Measurements from ENCODE around the gene LRFN2.

LRFN2 gene

DNA sequence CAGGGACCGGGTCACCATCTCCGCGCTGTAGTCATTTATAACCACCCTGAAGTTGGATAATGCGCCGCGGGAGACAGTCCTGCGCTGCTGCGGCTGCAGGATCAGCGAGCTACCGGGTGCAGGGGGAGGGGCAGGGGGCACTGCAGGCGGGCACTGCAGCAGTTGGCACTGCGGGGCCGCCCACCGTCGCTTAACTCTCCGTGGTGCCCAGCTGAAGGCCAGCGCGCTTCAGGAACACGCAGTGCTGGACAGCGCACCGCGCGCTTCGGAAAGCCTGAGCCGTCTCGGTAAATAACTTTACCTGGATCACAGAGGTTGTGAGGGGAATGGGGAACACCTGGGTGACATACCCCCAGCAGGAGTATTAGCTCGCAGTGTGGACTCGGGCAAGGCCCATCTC lies 12.4 kb upstream of the LRFN2 start:
- no peaks in the 10 kb centered on the region for H3K4me1 ChIP-seq (ENCODE audit: insufficient read depth, low read length, poor library complexity, severe bottlenecking)
- no peaks in the 10 kb centered on the region for H3K9me2 ChIP-seq (replicated peaks; ENCODE audit: low read depth, low read length)
- no peaks in the 10 kb centered on the region for H3K36me3 ChIP-seq (ENCODE audit: insufficient read depth, low read length)
- H4K20me1 ChIP-seq (ENCODE audit: insufficient read depth, low read length, poor library complexity, severe bottlenecking): no peaks in the 10 kb centered on the region
- no peak overlapping the region for H3K4me2 ChIP-seq (ENCODE audit: low read depth, low read length, poor library complexity, severe bottlenecking)
- H3K27me3 ChIP-seq (ENCODE audit: insufficient read depth, low read length, poor library complexity, severe bottlenecking): no peaks in the 10 kb centered on the region
- H2AFZ ChIP-seq (ENCODE audit: low read length): no peak overlapping the region
- H3K79me2 ChIP-seq (ENCODE audit: insufficient read depth, low read length): no peaks in the 10 kb centered on the region
- no peak for TF ChIP-seq EZH2phosphoT487 (IDR thresholded peaks at IDR 0.05; ENCODE audit: borderline replicate concordance)
- TF ChIP-seq, protein P1, sequence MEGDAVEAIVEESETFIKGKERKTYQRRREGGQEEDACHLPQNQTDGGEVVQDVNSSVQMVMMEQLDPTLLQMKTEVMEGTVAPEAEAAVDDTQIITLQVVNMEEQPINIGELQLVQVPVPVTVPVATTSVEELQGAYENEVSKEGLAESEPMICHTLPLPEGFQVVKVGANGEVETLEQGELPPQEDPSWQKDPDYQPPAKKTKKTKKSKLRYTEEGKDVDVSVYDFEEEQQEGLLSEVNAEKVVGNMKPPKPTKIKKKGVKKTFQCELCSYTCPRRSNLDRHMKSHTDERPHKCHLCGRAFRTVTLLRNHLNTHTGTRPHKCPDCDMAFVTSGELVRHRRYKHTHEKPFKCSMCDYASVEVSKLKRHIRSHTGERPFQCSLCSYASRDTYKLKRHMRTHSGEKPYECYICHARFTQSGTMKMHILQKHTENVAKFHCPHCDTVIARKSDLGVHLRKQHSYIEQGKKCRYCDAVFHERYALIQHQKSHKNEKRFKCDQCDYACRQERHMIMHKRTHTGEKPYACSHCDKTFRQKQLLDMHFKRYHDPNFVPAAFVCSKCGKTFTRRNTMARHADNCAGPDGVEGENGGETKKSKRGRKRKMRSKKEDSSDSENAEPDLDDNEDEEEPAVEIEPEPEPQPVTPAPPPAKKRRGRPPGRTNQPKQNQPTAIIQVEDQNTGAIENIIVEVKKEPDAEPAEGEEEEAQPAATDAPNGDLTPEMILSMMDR (conservative IDR thresholded peaks at IDR 0.05; ENCODE audit: low read length): no peak
- no peaks in the 10 kb centered on the region for H3K9me3 ChIP-seq (ENCODE audit: insufficient read depth, low read depth, low read length)
- no peaks in the 10 kb centered on the region for H3F3A ChIP-seq (ENCODE audit: low read depth)
- H3K9ac ChIP-seq (ENCODE audit: low read depth, low read length, poor library complexity, severe bottlenecking): no peak overlapping the region
- H3K4me3 ChIP-seq (ENCODE audit: low read length, poor library complexity, severe bottlenecking): no peak overlapping the region

DNA sequence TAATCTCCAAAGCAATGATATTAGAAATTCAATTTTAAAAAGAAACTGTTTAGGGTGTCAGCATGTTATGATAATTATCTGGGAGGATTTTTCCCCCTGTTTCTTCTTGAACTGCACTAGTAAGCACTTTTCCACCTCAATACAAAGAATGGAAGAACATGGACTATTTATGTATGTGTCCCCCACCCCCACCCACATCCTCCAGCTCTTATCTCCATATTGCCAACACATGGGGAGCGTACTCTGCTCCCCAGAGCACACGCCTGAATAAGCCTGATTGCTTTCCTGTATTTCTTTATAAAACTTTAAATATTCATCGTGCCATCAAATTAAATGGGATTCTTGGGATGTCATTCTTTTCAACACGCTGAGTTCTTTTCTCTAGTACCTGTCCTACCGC lies 11.4 kb upstream of the LRFN2 start:
- no peak overlapping the region for H3K4me2 ChIP-seq (ENCODE audit: low read depth, low read length, poor library complexity, severe bottlenecking)
- no peaks in the 10 kb centered on the region for H3K9me2 ChIP-seq (replicated peaks; ENCODE audit: low read depth, low read length)
- H3K79me2 ChIP-seq (ENCODE audit: insufficient read depth, low read length): no peaks in the 10 kb centered on the region
- no peaks in the 10 kb centered on the region for H3K9me3 ChIP-seq (ENCODE audit: insufficient read depth, low read depth, low read length)
- TF ChIP-seq, protein P1 (conservative IDR thresholded peaks at IDR 0.05; ENCODE audit: low read length): no peak
- no peak for TF ChIP-seq EZH2phosphoT487 (IDR thresholded peaks at IDR 0.05; ENCODE audit: borderline replicate concordance)
- H3K36me3 ChIP-seq (ENCODE audit: insufficient read depth, low read length): no peaks in the 10 kb centered on the region
- no peaks in the 10 kb centered on the region for H3K4me1 ChIP-seq (ENCODE audit: insufficient read depth, low read length, poor library complexity, severe bottlenecking)
- H4K20me1 ChIP-seq (ENCODE audit: insufficient read depth, low read length, poor library complexity, severe bottlenecking): no peaks in the 10 kb centered on the region
- H2AFZ ChIP-seq (ENCODE audit: low read length): no peak overlapping the region
- no peaks in the 10 kb centered on the region for H3K27me3 ChIP-seq (ENCODE audit: insufficient read depth, low read length, poor library complexity, severe bottlenecking)
- H3K4me3 ChIP-seq (ENCODE audit: low read length, poor library complexity, severe bottlenecking): no peak overlapping the region
- H3K9ac ChIP-seq (ENCODE audit: low read depth, low read length, poor library complexity, severe bottlenecking): no peak overlapping the region
- H3F3A ChIP-seq (ENCODE audit: low read depth): no peaks in the 10 kb centered on the region

DNA sequence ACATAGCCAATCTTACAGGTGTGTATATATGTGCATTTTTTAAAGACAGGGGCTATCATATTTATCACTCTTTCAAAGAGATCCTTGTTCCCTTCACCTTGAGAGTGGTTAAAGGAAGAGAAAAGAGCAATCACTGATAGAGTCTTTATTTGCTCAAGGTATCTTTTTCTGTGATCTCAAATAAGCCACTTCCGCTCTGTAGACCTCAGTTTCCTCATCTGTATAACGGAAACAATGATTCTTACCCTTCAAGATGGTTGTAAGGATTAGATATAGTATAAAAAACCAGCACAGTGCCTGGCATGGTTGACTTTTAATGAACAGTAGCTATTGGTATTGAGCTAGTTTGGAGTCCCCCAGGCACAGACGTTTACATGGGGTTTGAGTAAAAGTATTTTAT lies 10.1 kb upstream of the LRFN2 start:
- Histone ChIP-seq H3K36me3 (ENCODE audit: insufficient read depth, low read length) (no peaks in the 10 kb centered on the region), H3K9me2 (replicated peaks; ENCODE audit: low read depth, low read length) (no peaks in the 10 kb centered on the region), H3K4me1 (ENCODE audit: insufficient read depth, low read length, poor library complexity, severe bottlenecking) (no peaks in the 10 kb centered on the region), H4K20me1 (ENCODE audit: insufficient read depth, low read length, poor library complexity, severe bottlenecking) (no peaks in the 10 kb centered on the region), H3F3A (ENCODE audit: low read depth) (no peaks in the 10 kb centered on the region), H3K79me2 (ENCODE audit: insufficient read depth, low read length) (no peaks in the 10 kb centered on the region), H3K4me2 (ENCODE audit: low read depth, low read length, poor library complexity, severe bottlenecking) (no peak overlapping the region), H3K9ac (ENCODE audit: low read depth, low read length, poor library complexity, severe bottlenecking) (no peak overlapping the region), H3K9me3 (ENCODE audit: insufficient read depth, low read depth, low read length) (no peaks in the 10 kb centered on the region), H3K4me3 (ENCODE audit: low read length, poor library complexity, severe bottlenecking) (no peak overlapping the region), H3K27me3 (ENCODE audit: insufficient read depth, low read length, poor library complexity, severe bottlenecking) (no peaks in the 10 kb centered on the region), H2AFZ (ENCODE audit: low read length) (no peak overlapping the region)
- TF ChIP-seq EZH2phosphoT487 (IDR thresholded peaks at IDR 0.05; ENCODE audit: borderline replicate concordance): no peak
- TF ChIP-seq, protein P1 (conservative IDR thresholded peaks at IDR 0.05; ENCODE audit: low read length): no peak

Data from Loucy (cell line).